ENCODE measurements around the gene WRAP73.
"Not testable (repeated sequence)": the region's sequence is repeated elsewhere in the genome, so short reads cannot be mapped to it uniquely, and the experiment has no call there.

The WRAP73 gene

DNA sequence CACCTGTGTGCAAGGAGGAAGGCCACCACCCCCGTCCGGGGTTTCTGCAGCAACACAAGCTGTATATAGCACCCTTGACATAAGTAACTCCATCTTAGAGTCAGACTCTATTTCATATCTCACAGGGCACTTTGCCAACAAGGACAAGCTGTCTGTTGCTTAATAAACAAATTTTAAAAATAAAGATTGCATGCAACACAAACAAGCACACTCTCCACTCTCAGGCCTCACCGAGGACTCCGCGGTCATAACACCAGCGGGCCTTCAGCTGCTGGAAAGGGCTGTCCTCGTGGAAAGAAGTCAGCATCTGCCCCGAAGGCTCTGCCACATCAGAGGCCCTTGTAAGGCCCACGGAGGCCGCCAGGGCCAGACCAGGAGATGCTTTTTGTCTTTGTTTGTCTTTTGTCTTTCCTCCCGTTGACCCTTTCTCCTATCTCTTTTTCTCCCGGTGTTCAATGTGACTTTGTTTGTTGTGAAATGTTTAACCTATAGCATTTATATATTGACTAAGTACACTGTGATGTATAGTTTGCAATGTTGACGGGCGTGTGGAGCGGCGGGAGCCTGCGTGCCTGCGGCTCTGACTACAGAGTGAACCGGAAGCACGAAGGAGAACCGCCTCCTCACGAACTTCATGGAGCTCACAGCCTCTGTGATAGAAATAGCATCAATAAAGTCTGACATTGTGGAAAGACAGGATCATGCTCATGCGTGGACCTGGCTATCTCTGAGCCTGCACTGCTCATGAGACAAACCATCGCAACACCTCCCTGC, 62.7 kb downstream of the WRAP73 start:
- no peak overlapping the region for H3K27ac ChIP-seq
- DNase-seq (ENCODE audit: low read depth, low spot score), result no peak

- no peak overlapping the region for H3K27ac ChIP-seq
- no peak for DNase-seq (ENCODE audit: low read depth, low spot score)
These were observed 63.8 kb downstream of the WRAP73 start for GRCh38 chr1:3585940-3586568.

DNA sequence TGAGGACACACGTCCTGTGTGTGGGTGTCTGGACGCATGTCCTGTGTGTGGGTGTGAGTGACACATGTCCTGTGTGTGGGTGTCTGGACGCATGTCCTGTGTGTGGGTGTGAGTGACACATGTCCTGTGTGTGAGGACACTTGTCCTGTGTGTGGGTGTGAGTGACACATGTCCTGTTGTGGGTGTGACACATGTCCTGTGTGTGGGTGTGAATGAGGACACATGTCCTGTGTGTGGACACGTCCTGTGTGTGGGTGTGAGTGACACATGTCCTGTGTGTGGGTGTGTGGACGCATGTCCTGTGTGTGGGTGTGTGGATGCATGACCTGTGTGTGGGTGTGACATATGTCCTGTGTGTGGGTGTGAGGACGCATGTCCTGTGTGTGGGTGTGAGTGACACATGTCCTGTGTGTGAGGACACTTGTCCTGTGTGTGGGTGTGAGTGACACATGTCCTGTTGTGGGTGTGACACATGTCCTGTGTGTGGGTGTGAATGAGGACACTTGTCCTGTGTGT, 64.5 kb downstream of the WRAP73 start:
- not testable (repeated sequence) for H3K27ac ChIP-seq; DNase-seq (ENCODE audit: low read depth, low spot score)

DNA sequence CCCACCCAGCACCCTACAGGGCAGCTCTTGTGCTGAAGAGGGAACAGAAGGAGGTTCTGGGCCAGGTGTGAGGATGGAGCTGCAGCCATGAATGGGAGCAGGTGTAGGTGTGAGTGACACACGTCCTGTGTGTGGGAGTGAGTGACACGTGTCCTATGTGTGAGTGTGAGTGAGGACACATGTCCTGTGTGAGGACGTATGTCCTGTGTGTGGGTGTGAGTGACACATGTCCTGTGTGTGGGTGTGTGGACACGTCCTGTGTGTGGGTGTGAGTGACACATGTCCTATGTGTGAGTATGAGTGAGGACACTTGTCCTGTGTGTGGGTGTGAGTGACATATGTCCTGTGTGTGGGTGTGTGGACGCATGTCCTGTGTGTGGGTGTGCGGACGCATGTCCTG, 65.0 kb downstream of the WRAP73 start:
- no peak for DNase-seq (ENCODE audit: low read depth, low spot score)
- H3K27ac ChIP-seq, result no peak overlapping the region

- not testable (repeated sequence) for H3K27ac ChIP-seq; DNase-seq (ENCODE audit: low read depth, low spot score)
These were observed 66.2 kb downstream of the WRAP73 start for GRCh38 chr1:3583751-3584150.

DNA sequence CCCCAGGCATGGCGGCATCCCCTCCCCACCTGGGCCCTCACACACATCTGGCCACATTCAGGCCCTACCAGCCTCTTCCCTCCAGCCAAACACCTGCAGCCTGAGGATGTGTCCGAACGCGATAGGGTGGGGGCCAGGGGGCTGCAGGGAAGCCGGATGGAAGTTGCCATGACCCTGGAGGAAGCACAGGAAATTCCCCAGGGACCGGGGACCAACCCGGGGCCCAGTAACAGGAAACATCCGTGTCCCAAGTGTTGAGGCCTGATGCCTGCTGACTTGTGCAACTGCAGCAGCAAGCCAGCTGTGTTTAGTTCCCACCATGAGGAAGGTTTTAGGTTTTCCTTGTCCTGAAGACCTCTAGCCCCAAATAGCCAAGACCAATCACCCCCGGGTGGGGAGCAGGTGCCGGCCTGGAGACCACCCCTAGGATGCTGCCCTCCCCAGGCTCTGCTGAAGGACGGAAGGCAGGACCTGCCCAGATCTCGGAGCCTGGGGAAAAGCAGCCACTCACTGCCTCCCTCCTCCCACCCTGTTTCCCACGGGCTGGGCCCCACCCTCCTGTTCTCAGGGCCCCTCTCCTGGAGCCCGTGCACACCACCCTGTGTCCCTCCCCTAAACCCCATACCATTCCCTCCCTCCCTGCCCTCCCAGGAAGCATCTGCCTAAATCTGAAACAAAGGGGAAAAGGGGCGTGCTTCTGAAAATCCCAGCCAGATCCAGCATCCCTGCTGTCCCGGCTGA, 68.4 kb downstream of the WRAP73 start:
- no peak for DNase-seq (ENCODE audit: low read depth, low spot score)
- no peak overlapping the region for H3K27ac ChIP-seq

Data from epithelial cell of prostate (primary cell).